GM10847 (cell line): ENCODE data around the gene NAIF1.

Experiments
- POLR2A ChIP-seq: IDR thresholded peaks from 2 replicates; pipeline ENCODE4 v1.6.1; 2011; ENCODE audit not compliant: insufficient read length; ENCODE audit errors: extremely low read depth

Gene NAIF1

DNA sequence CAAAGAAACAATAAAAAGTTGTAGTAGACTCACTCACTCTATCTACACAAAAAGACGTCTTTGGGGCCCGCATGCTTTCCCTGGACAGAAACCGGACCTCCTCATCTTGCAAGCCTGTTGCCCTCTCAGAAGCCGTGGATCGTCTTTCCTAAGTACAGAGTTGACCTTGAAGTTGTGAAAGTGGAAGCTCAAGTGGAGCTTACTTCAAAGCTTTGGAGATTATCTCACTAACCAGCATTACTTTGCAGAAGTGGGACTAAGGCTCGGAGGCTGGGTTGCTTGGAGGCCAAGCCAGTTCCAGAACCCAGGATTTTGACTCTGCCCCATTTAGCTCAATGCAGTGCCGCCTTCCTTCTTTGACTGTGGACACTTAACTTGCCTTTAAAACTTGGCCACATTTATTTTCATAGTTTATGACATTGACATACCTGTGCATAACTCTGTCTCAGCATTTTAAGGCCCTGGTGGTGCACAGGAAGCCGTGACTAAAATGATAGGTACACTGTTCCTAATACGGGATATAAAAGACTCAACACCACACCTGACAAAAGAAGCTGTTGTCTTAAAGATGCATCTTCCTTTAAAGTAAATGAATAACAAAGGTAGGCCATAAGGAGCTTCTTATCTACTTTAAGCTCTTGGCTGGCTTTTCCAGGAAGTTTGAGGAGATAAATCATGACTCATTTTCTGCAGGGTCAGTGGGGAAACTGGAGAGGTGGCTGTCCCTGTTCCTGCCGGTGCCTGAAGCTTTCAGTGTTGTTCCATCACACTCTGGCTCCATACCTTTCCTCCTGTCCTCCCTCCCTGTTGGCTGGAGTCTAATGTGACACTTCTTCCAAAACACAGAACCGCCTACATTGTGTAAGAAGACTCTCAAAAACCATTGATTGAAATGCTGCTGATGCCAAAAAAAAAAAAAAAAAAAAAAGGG, 11.6 kb upstream of the NAIF1 start:
- TF ChIP-seq POLR2A = no peak

DNA sequence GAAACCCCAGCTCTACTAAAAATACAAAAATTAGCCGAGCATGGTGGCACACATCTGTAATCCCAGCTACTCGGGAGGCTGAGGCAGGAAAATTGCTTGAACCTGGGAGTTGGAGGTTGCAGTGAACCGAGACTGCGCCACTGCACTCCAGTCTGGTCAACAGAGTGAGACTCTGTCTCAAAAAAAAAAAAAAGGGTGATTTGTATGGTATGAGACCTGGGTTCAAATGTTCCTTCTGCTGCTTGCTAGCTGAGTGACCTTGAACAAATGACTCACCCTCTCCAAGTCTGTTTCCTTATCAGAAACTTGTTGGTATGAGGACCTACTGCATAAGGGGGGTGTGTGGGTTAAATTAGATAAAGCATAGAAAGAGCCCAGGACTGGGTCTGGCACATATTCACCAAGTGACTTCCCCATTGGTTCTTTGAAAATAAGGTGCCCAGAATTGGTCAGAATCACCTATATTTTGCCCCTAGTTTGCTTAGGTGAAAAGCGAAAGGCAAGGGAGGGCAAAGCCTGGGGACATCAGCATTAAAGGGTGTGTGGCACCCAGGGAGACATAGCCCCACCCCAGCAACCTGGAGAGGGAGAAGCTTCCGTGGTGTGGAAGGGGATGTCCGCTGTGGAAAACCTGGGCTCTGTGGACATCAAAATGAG, 10.9 kb upstream of the NAIF1 start:
- TF ChIP-seq POLR2A = no peak

- TF ChIP-seq POLR2A = no peak
Observed at GRCh38 chr9:128073253-128073886, 6.2 kb upstream of the NAIF1 start.

DNA sequence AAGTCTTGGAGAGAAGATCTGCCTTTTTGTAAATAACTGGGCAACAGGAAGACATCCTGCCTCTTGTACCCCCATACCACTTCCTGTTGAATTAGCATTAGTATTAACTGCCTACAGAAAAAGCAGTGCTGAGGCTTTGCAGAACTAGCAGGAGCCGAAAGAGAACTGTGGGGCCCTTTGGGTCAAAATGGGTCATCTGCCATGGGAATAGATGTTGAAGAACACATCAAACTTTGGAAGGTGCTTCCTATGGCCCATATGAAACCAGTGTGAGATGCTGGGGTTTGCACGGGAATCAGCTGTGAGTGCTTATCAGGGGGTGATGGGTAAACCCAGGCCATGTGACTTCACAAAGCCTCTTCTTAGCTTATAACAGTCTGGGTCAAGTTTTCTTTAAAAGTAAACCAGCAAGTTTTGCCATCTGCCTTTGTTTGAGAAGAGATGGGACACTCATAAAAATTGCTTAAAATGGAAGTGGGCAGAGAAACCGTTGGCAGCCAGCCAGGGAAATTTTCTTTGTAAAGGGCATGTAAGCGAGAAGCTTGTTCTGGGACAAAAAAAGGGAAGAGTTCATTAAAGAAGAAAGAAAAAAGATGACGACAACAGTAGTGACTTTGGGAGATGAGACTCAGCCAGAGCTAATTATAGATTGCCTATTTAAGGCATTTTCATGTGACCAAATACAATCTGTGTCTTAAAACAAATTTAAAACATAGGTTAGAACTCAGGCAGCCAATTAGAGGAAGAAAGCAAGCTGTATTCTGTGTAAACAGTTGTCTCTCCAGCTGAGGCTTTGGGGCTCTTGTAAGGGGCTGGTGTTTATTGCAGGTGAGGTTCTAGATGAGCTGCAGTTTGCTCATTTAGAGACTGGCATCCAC, 5.3 kb upstream of the NAIF1 start:
- no peak for TF ChIP-seq POLR2A

GRCh38 chr9:128070874-128071273, 3.8 kb upstream of the NAIF1 start:
- no peak for TF ChIP-seq POLR2A

- TF ChIP-seq POLR2A = no peak
Observed at GRCh38 chr9:128068386-128069205, 1.5 kb upstream of the NAIF1 start.

GRCh38 chr9:128067645-128068385, 695 bp upstream of the NAIF1 start, which contains the start of gene SLC25A25:
Gene SLC25A25 (plus strand): TSS chr9:128068232. CDS start chr9:128068320, 88 bp downstream.
- TF ChIP-seq POLR2A = peak; percentile 72

DNA sequence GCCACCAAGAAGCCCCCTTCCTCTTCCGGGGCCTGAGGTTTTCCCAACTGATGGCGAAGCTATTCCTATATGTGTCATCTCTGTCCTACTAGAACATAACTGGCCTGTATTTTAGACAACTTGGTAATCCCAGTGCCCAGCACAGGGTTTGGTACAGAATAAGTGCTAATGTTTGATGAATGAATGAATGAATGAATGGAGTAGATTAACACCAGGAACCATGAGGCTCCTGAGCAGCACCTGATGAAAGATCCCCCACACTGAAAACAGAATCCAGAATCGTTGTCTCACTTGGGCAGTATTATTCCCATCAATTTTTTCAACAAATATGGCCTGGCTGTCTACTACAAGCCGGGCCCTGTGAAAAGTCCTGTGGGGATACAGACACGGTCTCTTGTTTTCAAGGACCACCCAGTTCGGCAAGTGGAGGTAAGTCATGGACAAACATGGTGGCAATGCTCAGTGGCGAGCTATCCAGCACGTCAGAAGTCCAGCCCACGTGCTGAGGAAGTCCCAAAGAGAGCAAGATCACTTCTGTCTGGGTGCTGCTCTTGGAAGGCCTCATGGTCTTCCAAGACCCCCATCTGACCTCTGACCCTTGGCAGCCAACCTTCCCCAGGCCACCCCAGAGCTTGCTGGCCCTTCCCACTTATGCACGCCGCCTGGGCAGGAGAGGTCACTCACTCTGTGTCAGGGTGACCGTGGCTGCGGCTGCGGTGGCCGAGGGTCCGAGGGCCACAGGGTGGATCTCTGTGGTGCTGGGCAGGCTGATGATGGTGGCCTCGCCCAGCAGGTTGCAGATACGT, 1.0 kb downstream of the NAIF1 start:
- TF ChIP-seq POLR2A = no peak

- no peak for TF ChIP-seq POLR2A
Observed at GRCh38 chr9:128062846-128063831, 4.0 kb downstream of the NAIF1 start.

DNA sequence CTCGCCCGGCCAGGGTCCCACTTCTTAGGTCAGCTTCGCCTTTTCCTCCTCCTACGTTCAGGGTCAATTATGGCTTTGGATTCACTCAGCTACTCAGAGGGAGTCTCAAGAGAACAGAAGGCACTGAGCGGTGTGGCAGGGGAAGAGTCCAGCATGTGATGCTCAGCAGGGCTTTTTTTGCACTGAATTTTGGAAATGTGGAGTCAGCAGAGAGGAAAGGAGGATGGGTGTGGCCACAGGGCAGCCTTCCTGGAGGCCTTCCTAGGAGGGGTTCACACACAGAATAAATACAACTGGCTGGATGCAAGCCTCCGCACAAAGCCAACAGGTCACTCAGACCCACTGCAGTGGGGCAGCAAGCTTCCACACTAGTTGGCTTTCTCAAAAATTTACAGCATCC, 4.8 kb downstream of the NAIF1 start:
- no peak for TF ChIP-seq POLR2A

DNA sequence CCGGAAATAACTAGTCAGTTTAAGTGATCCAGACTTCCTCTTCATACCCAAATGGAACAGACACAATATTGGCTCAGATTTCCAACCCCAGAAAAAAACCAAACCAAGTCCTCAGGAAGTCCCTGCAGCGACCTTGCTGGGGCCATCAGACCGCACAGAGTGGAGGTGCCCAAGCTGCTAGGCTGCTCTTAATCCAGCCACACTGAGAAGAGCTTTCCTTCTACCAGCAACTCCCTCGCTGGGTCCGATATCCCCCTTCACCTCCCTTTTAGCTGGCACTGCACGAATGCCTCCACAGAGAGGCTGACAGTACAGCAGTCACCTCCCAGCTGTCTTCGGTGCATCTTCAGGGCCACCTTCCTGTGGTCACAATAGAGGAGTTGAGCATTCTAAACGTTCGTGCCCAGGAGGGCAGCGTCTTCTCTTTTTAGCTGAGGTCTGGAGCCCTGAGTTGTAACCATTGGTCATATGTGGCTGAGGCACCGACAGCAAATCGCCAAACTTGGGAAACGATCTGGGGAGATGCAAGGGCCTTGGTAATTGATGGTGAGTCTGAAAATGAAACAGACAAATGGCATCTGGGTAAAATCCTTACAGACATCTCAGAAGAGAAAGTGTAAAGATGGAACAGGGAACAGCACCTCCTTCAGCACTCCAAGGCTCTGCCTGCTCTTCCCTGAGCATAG, 5.7 kb downstream of the NAIF1 start:
- TF ChIP-seq POLR2A = no peak

DNA sequence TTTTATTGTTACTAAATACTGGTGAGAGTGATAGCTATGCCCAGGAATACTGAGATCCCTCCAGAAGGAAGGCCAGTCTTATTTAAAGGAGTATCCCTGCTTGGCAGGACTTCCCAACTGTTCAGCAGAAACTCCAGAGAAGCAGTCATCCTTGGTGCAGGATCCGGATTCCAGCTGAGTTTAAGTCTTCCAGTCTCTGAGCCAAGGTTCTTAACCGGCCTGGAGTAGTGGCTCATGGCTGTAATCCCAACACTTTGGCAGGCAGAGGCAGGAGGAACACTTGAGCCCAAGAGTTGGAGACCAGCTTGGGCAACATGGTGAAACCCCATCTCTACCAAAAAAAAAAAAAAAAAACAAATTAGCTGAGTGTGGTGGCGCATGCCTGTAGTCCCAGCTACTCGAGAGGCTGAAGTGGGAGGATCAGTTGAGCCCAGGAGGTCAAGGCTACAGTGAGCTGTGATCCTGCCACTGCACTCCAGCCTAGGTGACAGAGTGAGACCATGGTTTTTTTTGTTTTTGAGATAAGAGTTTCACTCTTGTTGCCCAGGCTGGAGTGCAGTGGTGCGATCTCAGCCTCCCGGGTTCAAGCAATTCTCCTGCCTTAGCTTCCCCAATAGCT, 7.6 kb downstream of the NAIF1 start:
- TF ChIP-seq POLR2A = no peak
